Naive thymus-derived CD4-positive, alpha-beta T cell (primary cell): ENCODE measurements around the gene TIE1. TPM values are rescaled to one million over a fixed set of nuclear protein-coding genes. Genes with fewer than 3 reads are reported as not detected.

Source experiments
- ATAC-seq: fragments of 150-1000 bp; cut with Tn5 transposase; 2 replicates; pipeline ENCODE4 v1.10.0; 2021; ENCODE audit warnings: mild to moderate bottlenecking, moderate library complexity
- CTCF ChIA-PET: fragments of 350-600 bp; sonication (Branson Sonifier 250); formaldehyde crosslinking; loops from one replicate; lab custom pipeline; 2021; ENCODE audit warnings: antibody characterized with exemption; lab: Charles Lee
- POLR2A ChIA-PET: fragments of 350-600 bp; sonication (Branson Sonifier 250); formaldehyde crosslinking; loops from one replicate; lab custom pipeline; 2021; ENCODE audit warnings: antibody characterized with exemption, inconsistent platforms; lab: Charles Lee
- DNase-seq, 9 donors: peaks; one replicate each; pipeline versions ENCODE4 v3.0.0 to v3.0.0-alpha.2; 2020 to 2022; ENCODE audit warnings: mixed read lengths in 1 of 9
- H3K27ac ChIP-seq: one replicate; pipeline ENCODE4 v1.7.0; 2013; ENCODE audit warnings: mild to moderate bottlenecking, low read depth, low read length, moderate library complexity
- H3K27me3 ChIP-seq, 2 donors: one replicate each; pipeline ENCODE4 v1.7.0; 2013; ENCODE audit warnings: low read length in 2 of 2, mild to moderate bottlenecking in 2 of 2, moderate library complexity in 2 of 2; ENCODE audit not compliant: control insufficient read depth in 2 of 2, insufficient read depth in 2 of 2
- H3K36me3 ChIP-seq, 3 experiments: 1 replicate in 2 of 3; 2 replicates in 1 of 3; pipeline ENCODE4 v1.7.0; 2013; ENCODE audit warnings: low read length in 3 of 3, mild to moderate bottlenecking in 3 of 3, moderate library complexity in 1 of 3; ENCODE audit not compliant: insufficient read depth in 3 of 3, control insufficient read depth in 2 of 3
- H3K4me1 ChIP-seq, 2 donors: one replicate each; pipeline ENCODE4 v1.7.0; 2013; ENCODE audit warnings: low read length in 2 of 2, mild to moderate bottlenecking in 2 of 2, moderate library complexity in 1 of 2; ENCODE audit not compliant: control insufficient read depth in 2 of 2, insufficient read depth in 2 of 2
- H3K4me3 ChIP-seq: 2 replicates; pipeline ENCODE4 v1.7.0; 2013; ENCODE audit warnings: mild to moderate bottlenecking, low read length
- H3K9me3 ChIP-seq, 3 experiments: 1 replicate in 2 of 3; 2 replicates in 1 of 3; pipeline ENCODE4 v1.7.0; 2013; ENCODE audit warnings: low read length in 3 of 3; ENCODE audit not compliant: control insufficient read depth in 2 of 3
- H3K27ac Mint-ChIP-seq, 9 donors: one replicate each; pipeline ENCODE4 v1.8.0; 2020 to 2022; ENCODE audit warnings: mixed read lengths in 9 of 9, mild to moderate bottlenecking in 8 of 9, moderate library complexity in 5 of 9, inconsistent platforms in 2 of 9
- H3K27me3 Mint-ChIP-seq, 5 donors: one replicate each; pipeline ENCODE4 v1.8.0; 2021 to 2022; ENCODE audit warnings: mixed read lengths in 5 of 5, mild to moderate bottlenecking in 1 of 5
- H3K36me3 Mint-ChIP-seq, 5 donors: one replicate each; pipeline ENCODE4 v1.8.0; 2020 to 2022; ENCODE audit warnings: mixed read lengths in 5 of 5, mild to moderate bottlenecking in 3 of 5, inconsistent platforms in 1 of 5
- H3K4me1 Mint-ChIP-seq, 7 donors: one replicate each; pipeline ENCODE4 v1.8.0; 2020 to 2022; ENCODE audit warnings: mixed read lengths in 7 of 7, mild to moderate bottlenecking in 3 of 7, inconsistent platforms in 1 of 7
- H3K4me3 Mint-ChIP-seq, 10 donors: one replicate each; pipeline ENCODE4 v1.8.0; 2020 to 2022; ENCODE audit warnings: mild to moderate bottlenecking in 10 of 10, mixed read lengths in 10 of 10, moderate library complexity in 6 of 10, inconsistent platforms in 2 of 10
- H3K9me3 Mint-ChIP-seq, 11 donors: one replicate each; pipeline ENCODE4 v1.8.0; 2020 to 2022; ENCODE audit warnings: mixed read lengths in 11 of 11, mild to moderate bottlenecking in 4 of 11, inconsistent platforms in 1 of 11, moderate library complexity in 1 of 11
- intact Hi-C, 2 donors: fragments of 100-400 bp; cut with micrococcal nuclease; formaldehyde crosslinking; loops; one replicate each; pipeline ENCODE4 v1.15.1; 2023
- polyA plus RNA-seq, 2 donors: library from polyadenylated mRNA; unstranded; fragments of 300-500 nt; fragmentation: Illumina TruSeq; gene quantifications; one replicate each; pipeline ENCODE4 v1.2.3, GENCODE V29; 2021
- total RNA-seq, 6 experiments: library from RNA in 5 of 6; stranded (reverse) in 5 of 6; gene quantifications; 1 replicate in 5 of 6; 2 replicates in 1 of 6; pipeline ENCODE4 v1.2.3 and lab custom pipeline; 2021 to 2026

The TIE1 gene
- total and polyA plus RNA-seq, 7 experiments from 2014 or later = 0.19 to 1.9 TPM; not detected in 5

GRCh38 chr1:43256675-43257570 is 43.9 kb upstream of the TIE1 start:
- no peak for ATAC-seq

DNA sequence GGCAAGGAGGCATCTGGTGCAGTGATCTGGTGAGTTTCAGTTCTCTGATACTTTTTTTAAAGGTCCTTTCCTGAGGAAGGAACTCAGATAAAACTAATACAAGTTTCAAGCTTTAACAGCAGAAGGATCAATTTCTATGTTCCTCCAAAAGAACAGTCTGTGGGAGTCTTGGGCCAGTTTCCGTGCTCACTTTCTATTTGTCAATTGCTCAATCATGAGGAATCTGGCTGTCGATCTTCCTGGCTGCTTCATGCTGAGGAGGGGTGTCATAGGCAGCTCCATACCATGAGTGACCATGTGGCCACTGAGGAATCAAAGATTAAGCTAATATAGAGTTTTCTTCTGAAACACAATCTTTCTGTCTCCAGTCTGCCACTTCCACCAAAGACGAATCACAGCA is 42.4 kb upstream of the TIE1 start:
- H3K9me3 Mint-ChIP-seq = peaks cover 0 to 16% (median 2%) of the 10 kb centered on the region in 11 donors
- intact Hi-C loops = no loop called here

More at GRCh38 chr1:43256675-43257570, 43.9 kb upstream of the TIE1 start:
- no peak for DNase-seq
- intact Hi-C loops = no loop called here
- Histone ChIP-seq H3K9me3 (no peaks in the 10 kb centered on the region), H3K4me3 (no peak overlapping the region), H3K27ac (no peak overlapping the region), H3K36me3 (no peaks in the 10 kb centered on the region), H3K4me1 (no peaks in the 10 kb centered on the region), H3K27me3 (no peaks in the 10 kb centered on the region)
- Mint-ChIP-seq H3K4me1 (no peaks in the 10 kb centered on the region), H3K27ac (no peak overlapping the region), H3K27me3 (peaks cover 0 to 22% (median 0%) of the 10 kb centered on the region in 5 donors), H3K9me3 (peaks cover 0 to 10% (median 0%) of the 10 kb centered on the region in 11 donors), H3K4me3 (no peak overlapping the region), H3K36me3 (peaks cover 0 to 3% (median 0%) of the 10 kb centered on the region in 5 donors)
- CTCF ChIA-PET = no interaction called here
- POLR2A ChIA-PET = no interaction called here

DNA sequence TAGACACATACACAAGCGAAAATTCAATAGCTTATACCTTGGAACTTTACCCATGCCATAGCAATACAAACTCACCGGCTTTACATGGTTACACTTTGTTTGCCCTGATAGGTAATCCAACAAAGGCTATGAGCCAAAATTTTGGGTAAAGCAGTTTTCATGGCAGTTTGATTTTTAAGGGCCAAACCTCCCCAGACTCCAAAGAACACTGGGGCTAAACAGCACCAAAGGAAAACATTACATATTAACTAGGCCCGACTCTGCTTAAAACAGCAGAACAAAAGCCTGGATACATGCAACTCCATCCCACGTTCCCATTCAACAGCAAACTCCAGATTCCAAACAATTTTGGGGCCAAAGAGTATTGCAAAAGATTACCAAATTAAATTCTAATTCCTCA is 35.4 kb upstream of the TIE1 start:
- intact Hi-C loops = no loop called here
- Mint-ChIP-seq H3K9me3 (peaks cover 0 to 15% (median 6%) of the 10 kb centered on the region in 11 donors), H3K4me1 (peaks cover 0 to 8% (median 5%) of the 10 kb centered on the region in 7 donors), H3K27me3 (peaks cover 0 to 38% (median 5%) of the 10 kb centered on the region in 5 donors), H3K27ac (no peak overlapping the region), H3K4me3 (no peak overlapping the region), H3K36me3 (peaks cover 0 to 9% (median 0%) of the 10 kb centered on the region in 5 donors)
- Histone ChIP-seq H3K4me1 (peaks cover 0 to 2% of the 10 kb centered on the region in 2 donors), H3K9me3 (no peaks in the 10 kb centered on the region), H3K27ac (no peak overlapping the region), H3K27me3 (no peaks in the 10 kb centered on the region), H3K4me3 (no peak overlapping the region), H3K36me3 (no peaks in the 10 kb centered on the region)
- ChIA-PET POLR2A (no interaction called here), CTCF (no interaction called here)
- DNase-seq (no peak), ATAC-seq (no peak)

More for the DNA sequence above, 42.4 kb upstream of the TIE1 start:
- CTCF ChIA-PET = no interaction called here
- POLR2A ChIA-PET = no interaction called here
- H3K27me3 ChIP-seq = no peaks in the 10 kb centered on the region
- H3K9me3 ChIP-seq = no peaks in the 10 kb centered on the region
- Mint-ChIP-seq H3K27me3 (peaks cover 0 to 14% (median 0%) of the 10 kb centered on the region in 5 donors), H3K36me3 (peaks cover 0 to 4% (median 0%) of the 10 kb centered on the region in 5 donors), H3K27ac (no peak overlapping the region), H3K4me3 (no peak overlapping the region), H3K4me1 (no peaks in the 10 kb centered on the region)
- H3K4me1 ChIP-seq = no peaks in the 10 kb centered on the region
- no peak overlapping the region for H3K27ac ChIP-seq
- H3K4me3 ChIP-seq = no peak overlapping the region
- ATAC-seq (no peak), DNase-seq (no peak)
- H3K36me3 ChIP-seq = no peaks in the 10 kb centered on the region

DNA sequence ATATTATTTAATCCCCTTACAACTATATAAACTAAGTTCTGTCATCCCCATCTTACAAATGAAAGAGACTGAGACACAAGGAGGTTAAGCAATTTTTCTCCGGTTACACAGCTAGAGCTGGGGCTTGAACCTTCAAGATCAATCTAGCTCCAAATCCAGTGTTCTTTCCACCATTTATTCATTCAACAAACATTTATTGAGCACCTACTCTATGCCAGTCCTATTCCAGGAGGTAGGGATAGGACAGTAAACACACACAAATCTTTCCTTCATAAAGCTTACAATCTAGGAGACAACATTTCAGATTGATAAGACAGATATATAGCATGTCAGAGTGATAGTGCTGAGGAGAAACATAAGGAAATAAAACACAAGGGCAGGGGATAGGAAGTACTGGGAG is 33.9 kb upstream of the TIE1 start:
- ChIA-PET POLR2A (no interaction called here), CTCF (no interaction called here)
- no peak for ATAC-seq
- Histone ChIP-seq H3K9me3 (no peaks in the 10 kb centered on the region), H3K36me3 (no peaks in the 10 kb centered on the region), H3K27me3 (no peaks in the 10 kb centered on the region), H3K4me1 (peaks cover 0 to 7% of the 10 kb centered on the region in 2 donors), H3K27ac (no peak overlapping the region), H3K4me3 (no peak overlapping the region)
- Mint-ChIP-seq H3K4me3 (no peak overlapping the region), H3K9me3 (peaks cover 0 to 14% (median 6%) of the 10 kb centered on the region in 11 donors), H3K27me3 (peaks cover 0 to 39% (median 13%) of the 10 kb centered on the region in 5 donors), H3K36me3 (peaks cover 0 to 5% (median 0%) of the 10 kb centered on the region in 5 donors), H3K4me1 (peaks cover 3 to 23% (median 13%) of the 10 kb centered on the region in 7 donors), H3K27ac (no peak overlapping the region)
- intact Hi-C loops = no loop called here
- no peak for DNase-seq

GRCh38 chr1:43267291-43267805 is 33.4 kb upstream of the TIE1 start:
- no peak overlapping the region for H3K27ac Mint-ChIP-seq
- no peaks in the 10 kb centered on the region for H3K9me3 ChIP-seq
- H3K36me3 Mint-ChIP-seq = peaks cover 0 to 5% (median 0%) of the 10 kb centered on the region in 5 donors
- H3K27me3 ChIP-seq = no peaks in the 10 kb centered on the region
- DNase-seq (no peak), ATAC-seq (no peak)
- H3K4me1 ChIP-seq = peaks cover 0 to 7% of the 10 kb centered on the region in 2 donors
- ChIA-PET POLR2A (no interaction called here), CTCF (no interaction called here)
- H3K4me3 Mint-ChIP-seq = no peak overlapping the region
- peaks cover 3 to 24% (median 13%) of the 10 kb centered on the region in 7 donors for H3K4me1 Mint-ChIP-seq
- peaks cover 0 to 14% (median 6%) of the 10 kb centered on the region in 11 donors for H3K9me3 Mint-ChIP-seq
- intact Hi-C loops = no loop called here
- no peak overlapping the region for H3K27ac ChIP-seq
- no peaks in the 10 kb centered on the region for H3K36me3 ChIP-seq
- H3K27me3 Mint-ChIP-seq = peaks cover 0 to 39% (median 13%) of the 10 kb centered on the region in 5 donors
- H3K4me3 ChIP-seq = no peak overlapping the region

GRCh38 chr1:43267818-43268425 is 32.9 kb upstream of the TIE1 start:
- no peak for ATAC-seq
- Histone ChIP-seq H3K4me1 (peaks cover 0 to 7% of the 10 kb centered on the region in 2 donors), H3K27ac (no peak overlapping the region), H3K4me3 (no peak overlapping the region), H3K36me3 (no peaks in the 10 kb centered on the region), H3K27me3 (no peaks in the 10 kb centered on the region), H3K9me3 (no peaks in the 10 kb centered on the region)
- Mint-ChIP-seq H3K4me3 (no peak overlapping the region), H3K27ac (no peak overlapping the region), H3K9me3 (peaks cover 0 to 11% (median 6%) of the 10 kb centered on the region in 11 donors), H3K27me3 (peaks cover 0 to 35% (median 13%) of the 10 kb centered on the region in 5 donors), H3K4me1 (peaks cover 3 to 24% (median 13%) of the 10 kb centered on the region in 7 donors), H3K36me3 (peaks cover 0 to 5% (median 0%) of the 10 kb centered on the region in 5 donors)
- CTCF ChIA-PET = no interaction called here
- DNase-seq = no peak
- POLR2A ChIA-PET = no interaction called here
- intact Hi-C loops = no loop called here
